ENCODE measurements around the gene XPC.

The XPC gene

DNA sequence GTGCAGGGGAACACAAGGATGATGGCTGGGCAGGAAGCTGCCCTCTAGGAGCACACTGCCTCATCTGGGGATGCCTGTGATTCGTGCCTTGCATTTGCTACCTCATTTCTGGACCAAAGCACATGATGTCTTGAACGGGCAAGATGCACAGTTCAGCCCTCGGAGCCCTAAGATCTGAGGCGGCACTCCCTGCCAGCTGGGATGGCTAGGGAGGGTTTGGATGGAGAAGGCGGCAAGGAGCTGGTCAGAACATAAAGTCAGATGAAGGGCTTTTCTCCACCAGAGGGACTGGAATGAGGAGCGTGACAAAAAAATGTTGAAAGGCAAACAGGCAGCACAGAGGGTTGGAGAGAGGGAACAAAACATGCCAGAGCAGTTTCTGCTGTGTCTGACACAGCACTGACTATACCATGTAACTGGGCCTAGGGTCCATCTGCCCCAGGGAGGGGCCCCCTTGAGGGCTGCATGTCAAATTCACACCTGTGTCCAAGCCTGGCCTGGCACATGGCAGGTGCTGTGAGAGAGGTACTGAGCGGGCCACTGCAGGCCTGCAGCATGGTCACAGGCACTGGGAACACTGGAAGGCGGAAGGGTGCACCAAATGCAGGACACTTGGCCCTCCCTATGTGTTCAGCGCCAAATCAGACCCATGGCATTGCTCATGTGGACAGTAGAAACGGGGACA is 31.9 kb downstream of the XPC start:
- TF ChIP-seq, protein P1, sequence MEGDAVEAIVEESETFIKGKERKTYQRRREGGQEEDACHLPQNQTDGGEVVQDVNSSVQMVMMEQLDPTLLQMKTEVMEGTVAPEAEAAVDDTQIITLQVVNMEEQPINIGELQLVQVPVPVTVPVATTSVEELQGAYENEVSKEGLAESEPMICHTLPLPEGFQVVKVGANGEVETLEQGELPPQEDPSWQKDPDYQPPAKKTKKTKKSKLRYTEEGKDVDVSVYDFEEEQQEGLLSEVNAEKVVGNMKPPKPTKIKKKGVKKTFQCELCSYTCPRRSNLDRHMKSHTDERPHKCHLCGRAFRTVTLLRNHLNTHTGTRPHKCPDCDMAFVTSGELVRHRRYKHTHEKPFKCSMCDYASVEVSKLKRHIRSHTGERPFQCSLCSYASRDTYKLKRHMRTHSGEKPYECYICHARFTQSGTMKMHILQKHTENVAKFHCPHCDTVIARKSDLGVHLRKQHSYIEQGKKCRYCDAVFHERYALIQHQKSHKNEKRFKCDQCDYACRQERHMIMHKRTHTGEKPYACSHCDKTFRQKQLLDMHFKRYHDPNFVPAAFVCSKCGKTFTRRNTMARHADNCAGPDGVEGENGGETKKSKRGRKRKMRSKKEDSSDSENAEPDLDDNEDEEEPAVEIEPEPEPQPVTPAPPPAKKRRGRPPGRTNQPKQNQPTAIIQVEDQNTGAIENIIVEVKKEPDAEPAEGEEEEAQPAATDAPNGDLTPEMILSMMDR (IDR thresholded peaks at IDR 0.05; ENCODE audit: insufficient read depth, low read length, poor library complexity, severe bottlenecking): no peak
- Histone ChIP-seq H3K4me3 (replicated peaks; ENCODE audit: low read depth, low read length) (no peak overlapping the region), H3K36me3 (ENCODE audit: control insufficient read depth, insufficient read depth, low read length) (peaks cover 43% of the 10 kb centered on the region), H3K27me3 (replicated peaks; ENCODE audit: control insufficient read depth, insufficient read depth, low read length) (no peaks in the 10 kb centered on the region)
- DNase-seq (ENCODE audit: extremely low read depth, insufficient read length): no peak

DNA sequence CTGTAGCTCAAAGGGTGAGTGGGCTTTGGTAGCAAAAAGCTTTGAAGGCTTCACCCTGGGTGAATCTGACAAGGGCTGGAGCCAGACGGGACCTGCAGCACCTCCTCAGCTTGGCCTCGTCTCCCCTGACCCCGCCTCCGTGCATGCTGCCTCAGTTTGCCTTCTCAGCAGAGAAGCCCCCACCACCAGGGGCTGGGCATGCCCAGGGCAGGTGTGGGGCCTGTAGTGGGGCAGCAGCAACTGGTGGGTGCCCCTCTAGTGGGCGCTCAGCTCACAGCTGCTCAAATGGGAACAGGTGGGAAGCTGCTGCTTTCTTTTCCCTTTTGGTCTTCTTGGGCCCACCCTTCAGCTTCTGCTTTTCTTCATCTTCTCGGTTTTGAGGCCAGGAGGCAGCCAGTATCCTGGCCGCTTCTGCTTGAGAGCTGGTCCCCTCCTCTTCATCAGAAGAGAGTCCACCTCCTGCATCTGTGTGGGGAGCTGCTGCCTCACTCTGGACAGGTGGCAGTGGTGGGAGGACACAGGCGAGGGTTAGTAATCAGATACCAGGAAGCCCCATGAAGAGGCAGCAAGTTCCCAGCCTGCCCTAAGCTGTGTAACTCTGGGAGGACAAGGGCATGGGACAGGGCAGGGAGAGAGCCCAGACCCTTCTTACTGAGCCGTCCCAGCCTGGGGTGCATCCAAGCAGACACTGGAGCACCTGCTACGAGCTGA is 32.6 kb downstream of the XPC start:
- Histone ChIP-seq H3K4me3 (replicated peaks; ENCODE audit: low read depth, low read length) (no peak overlapping the region), H3K36me3 (ENCODE audit: control insufficient read depth, insufficient read depth, low read length) (peaks cover 43% of the 10 kb centered on the region), H3K27me3 (replicated peaks; ENCODE audit: control insufficient read depth, insufficient read depth, low read length) (no peaks in the 10 kb centered on the region)
- no peak for DNase-seq (ENCODE audit: extremely low read depth, insufficient read length)
- TF ChIP-seq, protein P1 (IDR thresholded peaks at IDR 0.05; ENCODE audit: insufficient read depth, low read length, poor library complexity, severe bottlenecking): no peak

DNA sequence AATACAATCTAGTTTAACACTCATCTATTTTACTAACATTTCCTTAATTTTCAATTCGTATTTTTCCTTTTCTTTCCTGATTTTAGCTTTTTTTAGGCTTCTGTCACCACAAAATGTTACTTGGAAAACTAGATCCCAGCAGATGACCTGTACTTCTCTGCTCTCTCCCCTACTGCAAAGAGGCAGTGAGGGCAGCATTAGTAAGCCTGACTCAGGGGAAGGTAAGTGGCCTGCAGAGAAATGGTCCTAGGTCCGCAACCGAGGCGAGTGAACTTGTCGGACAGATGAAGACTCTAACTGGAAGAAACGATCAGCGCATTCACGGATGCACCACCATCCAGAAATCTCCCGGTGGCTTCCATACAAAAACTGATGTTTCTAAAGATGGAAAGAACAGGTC is 33.2 kb downstream of the XPC start:
- Histone ChIP-seq H3K4me3 (replicated peaks; ENCODE audit: low read depth, low read length) (no peak overlapping the region), H3K27me3 (replicated peaks; ENCODE audit: control insufficient read depth, insufficient read depth, low read length) (no peaks in the 10 kb centered on the region), H3K36me3 (ENCODE audit: control insufficient read depth, insufficient read depth, low read length) (peaks cover 37% of the 10 kb centered on the region)
- TF ChIP-seq, protein P1 (IDR thresholded peaks at IDR 0.05; ENCODE audit: insufficient read depth, low read length, poor library complexity, severe bottlenecking): no peak
- DNase-seq (ENCODE audit: extremely low read depth, insufficient read length): no peak

DNA sequence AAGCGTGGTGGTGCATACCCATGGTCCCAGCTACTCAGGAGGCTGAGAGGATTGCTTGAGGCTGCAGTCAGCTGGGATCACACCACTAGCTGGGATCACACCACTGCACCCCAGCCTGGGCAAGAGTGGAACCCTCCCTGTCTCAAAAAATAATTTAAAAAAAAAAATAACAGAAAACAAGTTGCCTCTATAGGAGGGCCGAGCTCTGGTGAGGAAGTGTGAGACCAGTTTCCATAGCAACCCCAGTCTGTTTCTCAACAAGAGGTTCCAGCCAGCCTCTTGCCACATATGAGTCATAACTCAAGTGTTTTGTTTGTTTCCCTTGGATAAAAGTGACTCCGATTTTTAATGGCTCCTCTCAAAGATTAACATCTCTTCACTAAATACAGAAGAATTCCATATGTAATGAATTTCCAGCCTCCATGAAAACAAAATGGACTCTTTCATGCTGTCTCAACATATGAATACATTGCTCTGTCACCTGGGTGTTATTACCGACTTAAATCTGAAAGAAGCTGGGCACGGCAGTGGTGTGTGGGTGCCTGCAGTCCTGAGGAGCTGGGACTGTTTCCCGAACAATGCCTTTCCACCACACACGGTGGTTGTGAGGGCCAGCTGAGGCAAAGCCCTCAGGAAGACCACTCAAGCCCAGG is 33.9 kb downstream of the XPC start:
- TF ChIP-seq, protein P1 (IDR thresholded peaks at IDR 0.05; ENCODE audit: insufficient read depth, low read length, poor library complexity, severe bottlenecking): no peak
- Histone ChIP-seq H3K27me3 (replicated peaks; ENCODE audit: control insufficient read depth, insufficient read depth, low read length) (no peaks in the 10 kb centered on the region), H3K4me3 (replicated peaks; ENCODE audit: low read depth, low read length) (no peak overlapping the region), H3K36me3 (ENCODE audit: control insufficient read depth, insufficient read depth, low read length) (peaks cover 41% of the 10 kb centered on the region)
- peak; percentile 26 for DNase-seq (ENCODE audit: extremely low read depth, insufficient read length)

DNA sequence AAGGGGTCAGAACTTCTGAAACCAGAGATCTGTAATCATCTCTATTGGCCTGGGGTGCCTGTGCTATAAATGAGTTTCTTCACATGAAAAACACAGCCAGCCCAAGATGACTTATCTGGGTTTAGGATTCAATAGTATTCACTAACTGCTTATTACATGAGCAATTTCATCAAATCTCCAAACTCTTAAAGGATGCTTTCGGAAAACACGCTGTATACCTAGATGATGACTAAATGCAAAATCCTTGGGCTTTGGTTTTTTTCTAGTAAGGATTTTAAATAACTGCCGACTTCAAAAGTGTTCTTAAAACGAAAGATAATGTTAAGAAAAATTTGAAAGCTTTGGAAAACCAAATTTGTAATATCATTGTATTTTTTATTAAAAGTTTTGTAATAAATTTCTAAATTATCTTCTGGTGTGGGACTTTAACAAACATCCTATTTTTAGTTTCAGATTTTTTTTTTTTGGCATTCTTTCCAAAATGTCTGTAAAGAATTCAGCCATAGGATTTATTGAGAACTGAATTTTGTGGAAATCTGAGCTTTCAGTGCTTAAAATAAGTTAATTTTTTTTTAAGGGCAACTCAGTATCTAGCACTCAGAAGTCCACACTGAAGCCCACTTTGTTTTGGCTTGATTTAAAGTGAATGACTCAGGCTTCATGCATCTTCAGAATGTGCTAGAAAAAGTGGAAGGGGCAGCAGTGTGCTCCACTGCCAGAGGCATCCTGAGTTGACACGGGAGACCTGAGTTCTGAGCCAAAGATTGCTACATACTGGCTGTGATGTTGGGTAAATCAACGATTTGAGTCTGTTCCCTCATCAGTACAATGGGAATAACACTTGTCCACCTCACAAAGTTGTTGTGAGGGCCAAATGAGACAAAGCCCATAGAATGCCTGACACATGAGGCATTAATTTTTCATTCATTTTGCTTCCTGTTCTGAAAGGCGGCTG is 34.9 kb downstream of the XPC start:
- Histone ChIP-seq H3K27me3 (replicated peaks; ENCODE audit: control insufficient read depth, insufficient read depth, low read length) (no peaks in the 10 kb centered on the region), H3K36me3 (ENCODE audit: control insufficient read depth, insufficient read depth, low read length) (peaks cover 44% of the 10 kb centered on the region), H3K4me3 (replicated peaks; ENCODE audit: low read depth, low read length) (no peak overlapping the region)
- no peak for DNase-seq (ENCODE audit: extremely low read depth, insufficient read length)
- TF ChIP-seq, protein P1 (IDR thresholded peaks at IDR 0.05; ENCODE audit: insufficient read depth, low read length, poor library complexity, severe bottlenecking): no peak
